AG10803 (cell line): ENCODE data around the gene KRT36.
A peak's percentile ranks its signal among the peaks of the same experiment; 100 is the strongest.

Experiments
- DNase-seq: peaks from one replicate; pipeline ENCODE4 v3.0.0; 2010; ENCODE audit warnings: low read depth
- H3K4me3 ChIP-seq: 2 replicates; pipeline ENCODE4 v1.5.1; 2011; ENCODE audit warnings: mild to moderate bottlenecking, low read length, control low read depth
- TF ChIP-seq, protein P1 (sequence below): conservative IDR thresholded peaks from 2 replicates; pipeline ENCODE4 v1.5.1; 2011; ENCODE audit warnings: mild to moderate bottlenecking, low read length, control low read depth, inconsistent platforms

The KRT36 gene

GRCh38 chr17:41529491-41529915 lies 39.8 kb upstream of the KRT36 start:
- TF ChIP-seq, protein P1, sequence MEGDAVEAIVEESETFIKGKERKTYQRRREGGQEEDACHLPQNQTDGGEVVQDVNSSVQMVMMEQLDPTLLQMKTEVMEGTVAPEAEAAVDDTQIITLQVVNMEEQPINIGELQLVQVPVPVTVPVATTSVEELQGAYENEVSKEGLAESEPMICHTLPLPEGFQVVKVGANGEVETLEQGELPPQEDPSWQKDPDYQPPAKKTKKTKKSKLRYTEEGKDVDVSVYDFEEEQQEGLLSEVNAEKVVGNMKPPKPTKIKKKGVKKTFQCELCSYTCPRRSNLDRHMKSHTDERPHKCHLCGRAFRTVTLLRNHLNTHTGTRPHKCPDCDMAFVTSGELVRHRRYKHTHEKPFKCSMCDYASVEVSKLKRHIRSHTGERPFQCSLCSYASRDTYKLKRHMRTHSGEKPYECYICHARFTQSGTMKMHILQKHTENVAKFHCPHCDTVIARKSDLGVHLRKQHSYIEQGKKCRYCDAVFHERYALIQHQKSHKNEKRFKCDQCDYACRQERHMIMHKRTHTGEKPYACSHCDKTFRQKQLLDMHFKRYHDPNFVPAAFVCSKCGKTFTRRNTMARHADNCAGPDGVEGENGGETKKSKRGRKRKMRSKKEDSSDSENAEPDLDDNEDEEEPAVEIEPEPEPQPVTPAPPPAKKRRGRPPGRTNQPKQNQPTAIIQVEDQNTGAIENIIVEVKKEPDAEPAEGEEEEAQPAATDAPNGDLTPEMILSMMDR: no peak
- no peak for DNase-seq
- no peak overlapping the region for H3K4me3 ChIP-seq

DNA sequence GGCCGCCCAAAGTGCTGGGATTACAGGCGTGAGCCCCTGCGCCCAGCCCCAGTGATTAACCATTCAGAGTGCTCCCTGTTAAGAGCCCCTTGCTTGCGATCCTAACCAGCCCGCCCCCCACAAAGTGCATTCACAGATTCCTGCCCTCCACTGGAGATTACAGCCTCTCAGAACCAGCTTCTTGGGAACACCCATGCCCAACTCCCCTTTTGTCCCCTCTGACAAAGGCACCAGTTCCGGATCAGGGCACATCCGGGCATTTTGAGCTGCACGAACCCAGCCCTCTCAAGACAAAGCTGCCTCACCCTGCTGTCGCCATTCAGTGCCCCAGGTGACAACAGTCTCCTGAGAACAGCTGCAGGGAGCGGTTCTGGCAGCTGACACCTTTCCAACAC lies 39.2 kb upstream of the KRT36 start:
- TF ChIP-seq, protein P1: no peak
- H3K4me3 ChIP-seq: no peak overlapping the region
- no peak for DNase-seq

- peak overlapping the region; percentile 60 for H3K4me3 ChIP-seq
- TF ChIP-seq, protein P1: no peak
- DNase-seq: no peak
Observed at GRCh38 chr17:41527063-41528023, 37.6 kb upstream of the KRT36 start.

DNA sequence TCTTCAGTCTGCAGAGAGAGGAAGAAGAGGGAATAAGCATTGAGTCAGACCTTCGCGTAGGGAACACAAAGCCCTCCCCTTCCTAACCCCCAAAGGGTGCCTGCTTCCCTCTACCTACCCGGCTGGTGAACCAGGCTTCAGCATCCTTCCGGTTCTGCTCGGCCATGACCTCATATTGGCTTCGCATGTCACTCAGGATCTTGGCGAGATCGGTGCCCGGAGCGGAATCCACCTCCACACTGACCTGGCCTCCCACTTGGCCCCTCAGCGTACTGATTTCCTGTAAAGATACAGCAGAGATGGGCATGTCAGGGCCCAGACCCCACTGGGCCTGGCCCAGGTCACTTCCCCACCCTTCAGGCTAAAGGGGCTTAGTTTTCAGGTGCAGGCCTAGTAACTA lies 34.6 kb upstream of the KRT36 start:
- H3K4me3 ChIP-seq: no peak overlapping the region
- no peak for DNase-seq
- TF ChIP-seq, protein P1: no peak

GRCh38 chr17:41523787-41524186 lies 34.1 kb upstream of the KRT36 start:
- TF ChIP-seq, protein P1: no peak
- DNase-seq: no peak
- H3K4me3 ChIP-seq: no peak overlapping the region

GRCh38 chr17:41523225-41523593 lies 33.5 kb upstream of the KRT36 start:
- no peak for DNase-seq

More at GRCh38 chr17:41523225-41523593, 33.5 kb upstream of the KRT36 start:
- TF ChIP-seq, protein P1: no peak
- no peak overlapping the region for H3K4me3 ChIP-seq
